ENCODE results near the gene MAP3K5.
A peak's percentile ranks its signal among the peaks of the same experiment; 100 is the strongest.
"Not testable (repeated sequence)": the region's sequence is repeated elsewhere in the genome, so short reads cannot be mapped to it uniquely, and the experiment has no call there.

MAP3K5 gene

DNA sequence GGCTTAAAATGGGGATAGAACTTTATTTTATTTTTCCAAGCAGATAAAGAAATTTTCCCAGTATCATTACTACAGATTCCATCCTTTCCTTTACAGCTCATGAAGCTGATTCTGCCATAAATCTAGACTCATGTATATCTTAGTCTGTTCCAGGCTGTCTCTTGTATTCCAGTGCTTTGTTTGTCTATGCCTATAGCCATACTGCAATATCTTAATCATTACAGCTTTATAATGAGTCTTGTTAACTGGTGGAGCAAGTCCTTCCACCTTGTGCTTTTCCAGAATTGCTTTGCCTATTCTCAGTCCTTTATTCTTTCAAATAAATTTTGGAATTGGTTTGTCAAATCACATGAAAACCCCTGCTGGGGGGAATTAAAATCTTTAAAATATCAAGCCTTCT lies 99.2 kb downstream of the MAP3K5 start:
- no peak for DNase-seq

- DNase-seq: not testable (repeated sequence)
These were observed 104.4 kb downstream of the MAP3K5 start for GRCh38 chr6:136687894-136688293.

DNA sequence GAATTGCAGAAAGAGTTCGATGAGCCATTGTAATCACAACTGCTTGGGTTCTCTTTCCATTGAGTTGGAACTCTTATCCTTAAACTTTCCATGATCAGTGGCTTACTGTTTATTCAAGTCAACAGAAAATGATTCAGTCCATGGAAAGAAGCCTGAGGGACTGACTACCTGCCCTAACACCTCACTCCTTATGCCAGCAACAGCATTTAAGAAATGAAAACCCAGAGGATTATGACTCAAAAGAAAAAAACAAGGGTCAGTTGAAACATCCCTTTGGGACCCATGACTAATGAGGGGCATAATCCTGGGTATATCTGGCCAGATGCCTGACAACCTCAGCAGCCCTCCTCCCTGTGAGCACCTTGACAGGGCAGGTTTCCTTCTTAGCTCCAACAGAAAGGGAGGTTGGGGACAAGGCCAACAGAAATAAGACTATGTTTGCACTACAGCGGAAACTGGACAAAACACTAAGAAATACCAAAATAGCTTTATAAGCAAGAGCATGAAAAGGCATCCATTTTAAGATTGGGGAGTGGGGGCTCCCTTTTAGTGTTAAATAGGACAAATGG lies 106.7 kb downstream of the MAP3K5 start:
- DNase-seq: no peak

DNA sequence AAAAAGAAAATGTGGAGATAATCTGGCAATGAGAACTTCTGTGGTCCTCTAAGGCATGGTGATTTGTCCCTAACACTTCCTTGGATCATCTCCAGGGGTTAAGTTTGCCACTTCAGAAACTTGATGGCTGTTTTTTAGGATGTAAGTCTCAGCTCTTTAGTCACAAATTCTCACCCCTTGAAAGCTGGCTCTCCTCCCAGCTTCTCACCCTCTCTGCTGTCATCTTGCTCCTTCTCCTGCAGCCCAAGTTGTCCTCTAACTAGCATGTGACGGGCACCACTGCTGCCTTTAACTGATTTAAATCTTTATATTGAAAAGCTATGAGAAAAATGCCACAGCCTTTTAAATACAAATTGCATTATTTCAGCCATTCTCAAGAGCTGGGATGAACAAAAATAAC lies 107.8 kb downstream of the MAP3K5 start:
- DNase-seq: peak in 1 of 56 donors; percentile 2

DNA sequence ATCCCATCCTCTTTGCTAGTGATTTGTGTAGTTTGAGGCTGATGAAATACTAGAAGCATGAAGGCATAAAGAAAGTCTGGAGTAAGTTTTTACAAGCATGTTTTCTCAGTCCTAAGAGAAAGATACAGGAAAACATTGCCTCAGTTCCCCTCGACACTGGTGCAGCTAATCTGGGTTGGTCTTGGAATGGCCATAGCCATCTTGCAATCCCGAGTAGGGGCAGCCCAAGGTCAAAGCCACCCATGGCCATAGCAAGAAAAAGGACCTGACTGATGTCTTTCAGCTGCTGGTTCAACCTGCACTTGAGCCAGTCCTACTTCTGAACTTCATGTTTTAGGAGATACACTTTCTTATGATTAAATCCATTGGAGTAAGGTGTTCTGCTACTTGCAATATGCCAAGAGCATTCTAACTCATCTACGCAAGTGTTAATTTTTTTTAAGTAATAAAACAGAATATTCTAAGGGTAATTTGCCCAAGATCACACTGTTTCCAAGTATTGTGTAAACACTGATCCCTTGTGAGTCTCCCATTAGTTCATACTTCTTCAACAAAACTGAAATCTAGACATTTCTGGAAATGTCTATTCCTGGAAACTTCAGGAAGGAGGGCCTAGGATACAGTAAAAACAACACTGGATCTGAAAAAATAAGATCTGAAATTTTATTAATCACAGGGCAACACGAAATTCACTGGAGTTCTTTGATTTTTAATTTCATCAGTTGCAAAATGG lies 108.9 kb downstream of the MAP3K5 start:
- no peak for DNase-seq

GRCh38 chr6:136682292-136682691 lies 110.0 kb downstream of the MAP3K5 start:
- DNase-seq: no peak

GRCh38 chr6:136677822-136678221 lies 114.5 kb downstream of the MAP3K5 start:
- no peak for DNase-seq

- no peak for DNase-seq
These were observed 114.9 kb downstream of the MAP3K5 start for GRCh38 chr6:136677344-136677743.

DNA sequence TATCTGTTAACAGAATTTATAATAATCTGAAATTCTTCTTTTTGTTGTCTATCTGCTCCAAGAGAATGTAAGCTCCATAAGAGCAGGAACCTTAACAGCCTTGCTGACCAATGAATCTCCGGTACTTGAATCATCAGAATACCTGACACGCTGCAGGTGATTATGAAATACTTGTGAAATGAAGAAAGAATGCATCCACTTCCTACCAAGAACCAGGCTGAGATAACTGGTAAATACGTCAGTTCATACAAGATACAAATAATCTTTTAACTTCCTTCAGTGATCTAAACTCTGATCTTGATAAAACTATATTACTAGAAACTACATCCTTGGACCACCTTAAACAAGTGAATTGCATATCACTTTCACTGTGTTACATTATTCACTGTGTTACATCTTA lies 116.2 kb downstream of the MAP3K5 start:
- DNase-seq: no peak

DNA sequence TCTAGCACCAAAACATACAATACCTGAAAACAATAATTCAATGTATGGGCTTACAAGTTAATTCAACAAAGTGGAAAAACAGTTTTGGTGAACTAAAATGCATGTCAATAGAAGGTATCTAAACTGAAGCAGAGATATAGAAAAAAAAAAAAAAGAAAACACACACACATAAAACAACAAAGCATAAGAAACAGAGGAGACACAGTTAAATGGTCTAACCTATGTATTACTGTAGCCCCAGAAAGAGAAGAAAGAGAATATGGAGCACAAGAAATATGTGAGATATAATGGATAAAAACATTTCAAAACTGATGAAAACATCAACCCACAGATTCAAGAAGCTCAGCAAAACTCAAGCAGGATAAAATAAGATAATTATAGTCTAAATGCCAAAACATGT lies 118.7 kb downstream of the MAP3K5 start:
- no peak for DNase-seq

GRCh38 chr6:136672144-136672543 lies 120.1 kb downstream of the MAP3K5 start:
- no peak for DNase-seq

- no peak for DNase-seq
These were observed 123.0 kb downstream of the MAP3K5 start for GRCh38 chr6:136669299-136669699.

- DNase-seq: no peak
These were observed 123.7 kb downstream of the MAP3K5 start for GRCh38 chr6:136668571-136668970.

DNA sequence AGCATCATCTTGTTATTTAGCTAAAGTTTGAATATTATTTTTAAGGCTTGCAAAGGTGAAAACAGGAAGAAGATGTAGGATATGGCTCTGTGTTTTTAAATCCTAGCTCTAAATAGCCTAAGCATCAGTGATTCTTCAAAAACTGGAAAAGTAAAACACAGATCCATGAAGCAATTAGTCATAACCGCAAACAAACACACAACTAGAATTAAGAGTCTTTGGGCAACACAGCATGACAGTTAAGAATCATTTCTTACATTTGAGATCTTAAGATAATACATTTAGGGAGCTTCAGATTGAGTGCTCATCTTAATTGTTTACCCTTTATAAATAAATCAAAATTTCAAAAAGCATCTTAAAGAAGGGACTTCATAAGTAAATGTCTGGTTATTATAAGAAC lies 126.2 kb downstream of the MAP3K5 start:
- DNase-seq: no peak

- no peak for DNase-seq
These were observed 129.7 kb downstream of the MAP3K5 start for GRCh38 chr6:136662347-136663237.

DNA sequence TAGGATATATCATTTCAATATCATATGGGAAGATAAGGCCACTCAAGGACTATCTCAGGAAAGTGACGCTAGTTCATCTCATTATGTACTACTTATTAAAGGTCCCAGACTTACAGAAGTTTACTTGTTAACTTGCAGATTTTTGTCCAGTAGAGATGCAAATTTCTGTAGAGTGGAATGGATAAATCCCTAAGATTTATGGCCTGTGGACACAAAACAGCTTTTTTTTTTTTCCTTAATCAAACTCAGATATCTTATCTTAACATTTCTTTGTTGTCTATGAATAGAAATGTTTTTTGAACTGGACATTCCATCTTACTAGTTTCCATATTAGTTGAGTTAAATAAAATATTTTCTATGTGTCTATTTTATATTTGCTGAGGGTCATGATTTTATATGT lies 131.6 kb downstream of the MAP3K5 start:
- DNase-seq: no peak

- DNase-seq: no peak
These were observed 132.2 kb downstream of the MAP3K5 start for GRCh38 chr6:136659991-136660499.

GRCh38 chr6:136658711-136659110 lies 133.6 kb downstream of the MAP3K5 start:
- DNase-seq: no peak

DNA sequence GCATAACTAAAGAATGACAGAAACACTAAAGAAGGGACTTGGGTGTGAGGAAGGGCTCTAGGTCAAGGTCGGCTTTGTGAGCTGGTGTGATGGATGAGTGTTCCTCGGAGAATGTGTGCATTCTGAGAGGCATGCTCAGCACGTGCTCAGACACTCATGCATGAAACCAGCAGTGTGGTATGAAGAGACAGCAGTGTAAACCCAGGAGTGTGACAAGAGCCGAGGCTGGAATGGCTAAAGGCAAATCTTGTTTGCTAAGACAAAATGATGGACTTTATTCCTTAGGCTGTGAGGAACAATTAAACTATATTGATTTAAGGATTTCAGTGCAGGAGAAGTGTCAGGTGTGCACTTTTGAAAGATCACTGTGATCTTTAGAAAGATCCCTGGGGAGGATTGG lies 134.6 kb downstream of the MAP3K5 start:
- DNase-seq: no peak

DNA sequence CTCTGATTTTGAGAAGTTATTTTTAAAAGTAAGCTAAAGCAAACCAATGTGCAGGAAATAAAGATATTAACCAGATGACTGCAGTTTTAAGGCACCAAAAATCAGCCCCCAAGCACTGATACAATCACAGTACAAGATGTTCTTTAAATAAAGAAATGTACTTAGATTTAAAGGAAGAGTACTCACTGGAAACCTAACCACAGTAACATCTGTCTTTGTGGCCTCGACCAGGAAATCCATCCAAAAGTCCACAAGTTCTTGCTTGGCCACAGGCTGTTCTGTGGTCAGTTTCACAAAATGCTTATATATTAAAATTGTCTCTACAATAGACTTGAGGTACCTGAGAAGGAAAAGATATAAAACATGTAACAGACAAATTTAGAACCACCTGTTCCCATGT lies 136.2 kb downstream of the MAP3K5 start:
- no peak for DNase-seq

DNA sequence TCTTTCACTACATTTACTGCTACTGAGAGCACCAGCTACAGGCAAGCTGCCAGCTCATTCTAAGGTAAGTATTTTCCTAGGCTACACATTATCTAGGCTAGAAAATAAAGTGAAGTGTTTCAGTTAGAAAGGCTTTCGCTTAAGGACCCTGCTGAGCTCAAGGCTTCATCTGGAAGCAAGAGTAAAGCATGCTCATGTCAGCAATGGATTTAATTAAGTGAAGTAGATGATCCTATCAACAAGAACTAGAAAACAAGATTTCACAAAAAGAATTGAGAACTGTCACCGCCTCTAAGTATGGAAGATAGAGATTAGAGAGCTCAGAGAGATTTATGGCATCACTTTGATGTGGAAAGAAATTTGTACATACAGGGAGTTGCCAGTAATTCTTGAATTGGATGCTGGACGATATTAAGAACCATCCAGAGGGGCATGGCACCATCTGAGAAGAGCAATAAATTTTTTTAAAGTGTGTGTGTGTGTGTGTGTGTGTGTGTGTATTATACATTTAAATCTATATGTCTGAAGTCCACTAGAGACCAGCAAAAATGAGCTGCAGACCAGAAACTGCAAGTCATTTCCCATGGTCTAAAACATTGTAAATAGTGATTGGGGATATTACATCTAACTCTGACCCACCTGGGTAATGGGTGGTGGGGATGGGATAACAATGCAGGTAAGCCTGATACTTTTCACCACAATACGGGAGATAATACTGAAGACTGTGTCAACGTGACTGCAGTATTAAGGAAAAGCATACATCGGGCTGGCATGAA lies 136.8 kb downstream of the MAP3K5 start:
- no peak for DNase-seq

All from nucleus accumbens (tissue), 56 donors.